ENCODE data around the gene LANCL2. TPM values are rescaled to one million over a fixed set of nuclear protein-coding genes. Genes with fewer than 3 reads are reported as not detected.

The LANCL2 gene
- total and polyA plus RNA-seq, 4 donors: 6.2 to 11.9 (median 10.8) TPM

DNA sequence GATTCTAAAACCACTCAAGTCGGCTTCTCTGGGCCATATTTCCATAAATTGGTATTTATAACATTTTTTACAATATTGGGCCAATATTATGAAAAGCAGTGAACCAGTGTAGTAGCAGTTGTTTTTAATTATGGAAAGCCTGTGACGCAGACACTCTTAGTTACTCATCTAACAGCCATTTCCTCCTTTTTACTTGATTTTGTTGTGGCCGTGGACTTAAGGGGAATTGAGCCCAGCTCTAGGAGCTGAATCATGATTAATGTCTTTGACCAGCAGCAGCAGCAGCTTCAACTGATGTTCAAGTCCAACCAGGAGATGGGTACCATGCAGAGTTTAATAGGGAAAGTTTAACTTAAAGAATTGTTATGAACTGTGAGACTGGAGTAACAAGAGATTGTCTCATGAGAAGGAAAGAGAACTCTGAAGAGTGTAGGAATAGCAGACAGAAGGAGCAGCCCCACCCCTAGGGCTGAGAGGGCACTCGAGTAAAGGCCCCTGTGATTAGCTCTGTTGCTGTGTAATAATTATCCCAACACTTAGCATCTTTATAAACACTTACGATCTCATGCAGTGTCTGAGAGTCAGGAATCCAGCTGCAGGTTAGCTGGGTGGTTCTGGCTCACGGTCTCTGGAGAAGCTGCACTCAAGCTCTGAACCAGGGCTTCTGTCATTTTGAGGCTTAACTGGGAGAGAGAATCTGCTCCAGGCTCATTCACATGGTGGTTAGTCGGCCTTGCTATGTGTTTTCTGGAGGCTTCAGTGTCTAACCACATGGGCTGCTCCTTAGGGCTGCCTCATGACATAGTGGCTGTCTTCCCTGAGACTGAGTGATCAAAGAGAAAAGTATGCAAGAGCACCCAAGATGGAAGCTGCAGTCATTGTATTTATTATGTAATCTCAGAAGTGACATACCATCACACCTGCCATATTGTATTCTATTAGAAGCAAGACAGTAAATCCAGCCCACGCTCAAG lies 4.6 kb downstream of the LANCL2 start:
- Histone ChIP-seq H3K4me1 (ENCODE audit: control insufficient read depth in 4 of 4, insufficient read depth in 4 of 4, low read length in 3 of 4) (peaks cover 3 to 19% (median 18%) of the 10 kb centered on the region in 4 donors), H3K27ac (ENCODE audit: low read depth in 1 of 2, low read length in 2 of 2) (no peak overlapping the region), H3K9me3 (ENCODE audit: control insufficient read depth in 4 of 4, low read length in 3 of 4) (no peaks in the 10 kb centered on the region), H3K36me3 (ENCODE audit: control insufficient read depth in 4 of 4, insufficient read depth in 3 of 4, low read depth in 1 of 4, low read length in 3 of 4) (no peaks in the 10 kb centered on the region), H3K4me3 (ENCODE audit: low read depth in 1 of 3, low read length in 3 of 3) (no peak overlapping the region), H3K27me3 (ENCODE audit: control insufficient read depth in 4 of 4, insufficient read depth in 4 of 4, low read length in 3 of 4) (no peaks in the 10 kb centered on the region), H3K9ac (ENCODE audit: low read depth in 1 of 2, low read length in 2 of 2) (no peak overlapping the region)
- 90% methylated on average over 8 of the region's 8 CpGs for WGBS
- no peak for DNase-seq (ENCODE audit: low spot score)
- TF ChIP-seq RAD21 (IDR thresholded peaks at IDR 0.05): no peak
- TF ChIP-seq, protein P1, sequence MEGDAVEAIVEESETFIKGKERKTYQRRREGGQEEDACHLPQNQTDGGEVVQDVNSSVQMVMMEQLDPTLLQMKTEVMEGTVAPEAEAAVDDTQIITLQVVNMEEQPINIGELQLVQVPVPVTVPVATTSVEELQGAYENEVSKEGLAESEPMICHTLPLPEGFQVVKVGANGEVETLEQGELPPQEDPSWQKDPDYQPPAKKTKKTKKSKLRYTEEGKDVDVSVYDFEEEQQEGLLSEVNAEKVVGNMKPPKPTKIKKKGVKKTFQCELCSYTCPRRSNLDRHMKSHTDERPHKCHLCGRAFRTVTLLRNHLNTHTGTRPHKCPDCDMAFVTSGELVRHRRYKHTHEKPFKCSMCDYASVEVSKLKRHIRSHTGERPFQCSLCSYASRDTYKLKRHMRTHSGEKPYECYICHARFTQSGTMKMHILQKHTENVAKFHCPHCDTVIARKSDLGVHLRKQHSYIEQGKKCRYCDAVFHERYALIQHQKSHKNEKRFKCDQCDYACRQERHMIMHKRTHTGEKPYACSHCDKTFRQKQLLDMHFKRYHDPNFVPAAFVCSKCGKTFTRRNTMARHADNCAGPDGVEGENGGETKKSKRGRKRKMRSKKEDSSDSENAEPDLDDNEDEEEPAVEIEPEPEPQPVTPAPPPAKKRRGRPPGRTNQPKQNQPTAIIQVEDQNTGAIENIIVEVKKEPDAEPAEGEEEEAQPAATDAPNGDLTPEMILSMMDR (IDR thresholded peaks at IDR 0.05; ENCODE audit: low read depth, low read length, missing input control): no peak
- no peak for TF ChIP-seq YY1 (IDR thresholded peaks at IDR 0.05)
- TF ChIP-seq SP1 (IDR thresholded peaks at IDR 0.05): no peak
- no peak for TF ChIP-seq HNF4A (conservative IDR thresholded peaks at IDR 0.05)
- TF ChIP-seq FOXA1 (IDR thresholded peaks at IDR 0.05): no peak

DNA sequence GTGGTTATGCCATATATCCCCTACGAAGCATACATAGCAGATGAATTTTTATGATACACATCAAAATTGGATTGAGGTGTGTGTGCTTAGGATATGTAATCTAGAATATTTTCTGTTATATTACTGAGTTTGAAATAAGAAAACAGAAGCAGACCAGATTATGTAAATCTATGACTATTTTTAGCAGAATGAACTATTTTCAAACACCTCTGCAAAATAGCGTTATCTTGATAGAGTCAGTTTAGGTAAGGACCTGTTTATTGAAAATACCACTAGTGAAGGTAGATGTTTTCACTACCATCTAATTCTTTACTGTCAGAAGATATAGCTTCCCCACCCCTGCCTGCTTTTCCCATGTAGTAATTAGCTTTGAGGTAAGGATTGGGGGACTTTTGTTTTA lies 9.1 kb downstream of the LANCL2 start:
- no peak for DNase-seq (ENCODE audit: low spot score)
- H3K9me3 ChIP-seq (ENCODE audit: control insufficient read depth in 4 of 4, low read length in 3 of 4): no peaks in the 10 kb centered on the region

More for the DNA sequence above, 9.1 kb downstream of the LANCL2 start:
- no peak overlapping the region for H3K4me3 ChIP-seq (ENCODE audit: low read depth in 1 of 3, low read length in 3 of 3)
- H3K27me3 ChIP-seq (ENCODE audit: control insufficient read depth in 4 of 4, insufficient read depth in 4 of 4, low read length in 3 of 4): no peaks in the 10 kb centered on the region
- WGBS: 94% methylated on average over 2 of the region's 2 CpGs
- no peak overlapping the region for H3K27ac ChIP-seq (ENCODE audit: low read depth in 1 of 2, low read length in 2 of 2)
- H3K9ac ChIP-seq (ENCODE audit: low read depth in 1 of 2, low read length in 2 of 2): no peak overlapping the region
- no peaks in the 10 kb centered on the region for H3K36me3 ChIP-seq (ENCODE audit: control insufficient read depth in 4 of 4, insufficient read depth in 3 of 4, low read depth in 1 of 4, low read length in 3 of 4)
- peaks cover 0 to 2% (median 0%) of the 10 kb centered on the region in 4 donors for H3K4me1 ChIP-seq (ENCODE audit: control insufficient read depth in 4 of 4, insufficient read depth in 4 of 4, low read length in 3 of 4)
- TF ChIP-seq, protein P2, sequence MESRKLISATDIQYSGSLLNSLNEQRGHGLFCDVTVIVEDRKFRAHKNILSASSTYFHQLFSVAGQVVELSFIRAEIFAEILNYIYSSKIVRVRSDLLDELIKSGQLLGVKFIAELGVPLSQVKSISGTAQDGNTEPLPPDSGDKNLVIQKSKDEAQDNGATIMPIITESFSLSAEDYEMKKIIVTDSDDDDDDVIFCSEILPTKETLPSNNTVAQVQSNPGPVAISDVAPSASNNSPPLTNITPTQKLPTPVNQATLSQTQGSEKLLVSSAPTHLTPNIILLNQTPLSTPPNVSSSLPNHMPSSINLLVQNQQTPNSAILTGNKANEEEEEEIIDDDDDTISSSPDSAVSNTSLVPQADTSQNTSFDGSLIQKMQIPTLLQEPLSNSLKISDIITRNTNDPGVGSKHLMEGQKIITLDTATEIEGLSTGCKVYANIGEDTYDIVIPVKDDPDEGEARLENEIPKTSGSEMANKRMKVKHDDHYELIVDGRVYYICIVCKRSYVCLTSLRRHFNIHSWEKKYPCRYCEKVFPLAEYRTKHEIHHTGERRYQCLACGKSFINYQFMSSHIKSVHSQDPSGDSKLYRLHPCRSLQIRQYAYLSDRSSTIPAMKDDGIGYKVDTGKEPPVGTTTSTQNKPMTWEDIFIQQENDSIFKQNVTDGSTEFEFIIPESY (IDR thresholded peaks at IDR 0.05): no peak
- TF ChIP-seq, protein P3, sequence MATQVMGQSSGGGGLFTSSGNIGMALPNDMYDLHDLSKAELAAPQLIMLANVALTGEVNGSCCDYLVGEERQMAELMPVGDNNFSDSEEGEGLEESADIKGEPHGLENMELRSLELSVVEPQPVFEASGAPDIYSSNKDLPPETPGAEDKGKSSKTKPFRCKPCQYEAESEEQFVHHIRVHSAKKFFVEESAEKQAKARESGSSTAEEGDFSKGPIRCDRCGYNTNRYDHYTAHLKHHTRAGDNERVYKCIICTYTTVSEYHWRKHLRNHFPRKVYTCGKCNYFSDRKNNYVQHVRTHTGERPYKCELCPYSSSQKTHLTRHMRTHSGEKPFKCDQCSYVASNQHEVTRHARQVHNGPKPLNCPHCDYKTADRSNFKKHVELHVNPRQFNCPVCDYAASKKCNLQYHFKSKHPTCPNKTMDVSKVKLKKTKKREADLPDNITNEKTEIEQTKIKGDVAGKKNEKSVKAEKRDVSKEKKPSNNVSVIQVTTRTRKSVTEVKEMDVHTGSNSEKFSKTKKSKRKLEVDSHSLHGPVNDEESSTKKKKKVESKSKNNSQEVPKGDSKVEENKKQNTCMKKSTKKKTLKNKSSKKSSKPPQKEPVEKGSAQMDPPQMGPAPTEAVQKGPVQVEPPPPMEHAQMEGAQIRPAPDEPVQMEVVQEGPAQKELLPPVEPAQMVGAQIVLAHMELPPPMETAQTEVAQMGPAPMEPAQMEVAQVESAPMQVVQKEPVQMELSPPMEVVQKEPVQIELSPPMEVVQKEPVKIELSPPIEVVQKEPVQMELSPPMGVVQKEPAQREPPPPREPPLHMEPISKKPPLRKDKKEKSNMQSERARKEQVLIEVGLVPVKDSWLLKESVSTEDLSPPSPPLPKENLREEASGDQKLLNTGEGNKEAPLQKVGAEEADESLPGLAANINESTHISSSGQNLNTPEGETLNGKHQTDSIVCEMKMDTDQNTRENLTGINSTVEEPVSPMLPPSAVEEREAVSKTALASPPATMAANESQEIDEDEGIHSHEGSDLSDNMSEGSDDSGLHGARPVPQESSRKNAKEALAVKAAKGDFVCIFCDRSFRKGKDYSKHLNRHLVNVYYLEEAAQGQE (IDR thresholded peaks at IDR 0.05): no peak
- TF ChIP-seq YY1 (IDR thresholded peaks at IDR 0.05) (no peak), HNF4G (IDR thresholded peaks at IDR 0.05) (no peak), JUND (IDR thresholded peaks at IDR 0.05) (no peak), FOXA1 (IDR thresholded peaks at IDR 0.05) (no peak), EGR1 (IDR thresholded peaks at IDR 0.05; ENCODE audit: low read depth in 2 of 2) (no peak), HNF4A (conservative IDR thresholded peaks at IDR 0.05) (no peak), RXRA (IDR thresholded peaks at IDR 0.05) (no peak), NR2F2 (IDR thresholded peaks at IDR 0.05) (no peak), GABPA (IDR thresholded peaks at IDR 0.05 in 1 of 2, conservative IDR thresholded peaks at IDR 0.05 in 1 of 2) (no peak)
- TF ChIP-seq, protein P4, sequence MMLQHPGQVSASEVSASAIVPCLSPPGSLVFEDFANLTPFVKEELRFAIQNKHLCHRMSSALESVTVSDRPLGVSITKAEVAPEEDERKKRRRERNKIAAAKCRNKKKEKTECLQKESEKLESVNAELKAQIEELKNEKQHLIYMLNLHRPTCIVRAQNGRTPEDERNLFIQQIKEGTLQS (IDR thresholded peaks at IDR 0.05): no peak
- TF ChIP-seq, protein P1 (IDR thresholded peaks at IDR 0.05; ENCODE audit: low read depth, low read length, missing input control): no peak
